Measurements from ENCODE around the gene CHIT1.

CHIT1 gene

GRCh38 chr1:203171341-203172183 is 57.9 kb downstream of the CHIT1 start:
- no peak for DNase-seq (ENCODE audit: low read depth)
- no peak overlapping the region for H3K4me3 ChIP-seq (ENCODE audit: low read depth, low read length)
- TF ChIP-seq CTCF (IDR thresholded peaks at IDR 0.05; ENCODE audit: low read depth, low read length, missing control alignments): no peak

GRCh38 chr1:203170625-203171330 is 58.7 kb downstream of the CHIT1 start:
- H3K4me3 ChIP-seq (ENCODE audit: low read depth, low read length): no peak overlapping the region
- no peak for TF ChIP-seq CTCF (IDR thresholded peaks at IDR 0.05; ENCODE audit: low read depth, low read length, missing control alignments)
- DNase-seq (ENCODE audit: low read depth): peak; percentile 5

GRCh38 chr1:203169770-203170520 is 59.5 kb downstream of the CHIT1 start:
- TF ChIP-seq CTCF (IDR thresholded peaks at IDR 0.05; ENCODE audit: low read depth, low read length, missing control alignments): no peak
- DNase-seq (ENCODE audit: low read depth): no peak
- no peak overlapping the region for H3K4me3 ChIP-seq (ENCODE audit: low read depth, low read length)

GRCh38 chr1:203168991-203169390 is 60.5 kb downstream of the CHIT1 start:
- TF ChIP-seq CTCF (IDR thresholded peaks at IDR 0.05; ENCODE audit: low read depth, low read length, missing control alignments): no peak
- no peak for DNase-seq (ENCODE audit: low read depth)
- H3K4me3 ChIP-seq (ENCODE audit: low read depth, low read length): no peak overlapping the region

- TF ChIP-seq CTCF (IDR thresholded peaks at IDR 0.05; ENCODE audit: low read depth, low read length, missing control alignments): no peak
- no peak overlapping the region for H3K4me3 ChIP-seq (ENCODE audit: low read depth, low read length)
- DNase-seq (ENCODE audit: low read depth): no peak
These were observed 61.2 kb downstream of the CHIT1 start for GRCh38 chr1:203168256-203168786.

GRCh38 chr1:203167913-203168200 is 61.6 kb downstream of the CHIT1 start:
- no peak for TF ChIP-seq CTCF (IDR thresholded peaks at IDR 0.05; ENCODE audit: low read depth, low read length, missing control alignments)
- H3K4me3 ChIP-seq (ENCODE audit: low read depth, low read length): no peak overlapping the region
- no peak for DNase-seq (ENCODE audit: low read depth)

Data from GM12864 (cell line).